Measurements from ENCODE around the gene ZSWIM3. TPM values are rescaled to one million over a fixed set of nuclear protein-coding genes. Genes with fewer than 3 reads are reported as not detected.

Gene ZSWIM3
- total and polyA plus RNA-seq, 2 donors (not counting 3 experiments of a cell fraction or from before 2014, with no cell fraction given), result 3.8 to 4.4 TPM

DNA sequence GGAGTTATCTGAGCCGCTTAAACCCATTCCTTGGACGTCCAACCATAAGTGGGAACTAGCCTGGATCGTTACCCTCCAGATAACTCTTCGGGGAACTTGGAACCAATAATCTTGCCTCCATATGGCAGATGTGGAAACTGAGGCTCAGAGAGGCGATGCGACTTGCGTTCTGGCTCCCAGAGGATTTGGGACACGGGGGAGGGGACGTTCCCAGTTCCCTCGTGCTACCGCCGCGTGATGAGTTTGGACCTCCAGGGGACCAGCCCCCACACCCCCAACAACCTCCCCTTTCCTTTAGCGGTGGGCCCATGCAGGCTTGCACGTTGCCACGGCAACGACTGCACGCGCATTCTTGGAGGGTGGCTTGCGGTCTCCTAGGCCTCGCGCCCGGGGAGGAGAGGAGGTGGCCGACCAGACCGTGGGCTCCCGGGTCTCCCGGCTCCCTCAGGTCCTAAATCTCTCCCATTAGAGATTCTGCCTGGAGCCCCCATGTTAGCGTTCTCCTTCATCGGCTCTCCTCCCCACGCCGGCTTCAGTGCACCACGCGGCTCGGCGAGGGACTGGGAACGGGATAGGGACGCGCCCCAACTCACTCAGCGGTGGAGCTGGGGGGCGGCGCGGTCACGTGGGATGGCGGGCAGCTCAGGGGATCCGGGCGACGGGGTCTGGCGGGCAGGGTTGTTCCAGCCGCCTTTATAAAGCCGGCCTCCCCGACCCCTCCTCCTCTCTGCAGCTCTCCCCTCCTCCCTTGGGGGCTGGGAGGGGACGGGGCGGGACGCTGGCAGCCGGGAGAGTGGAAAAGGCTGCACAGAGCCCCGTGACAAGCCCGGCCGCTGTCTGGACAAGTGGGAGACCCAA is 54.3 kb downstream of the ZSWIM3 start, which contains the start of gene PLTP:
TSS of gene PLTP (minus strand) at position 670 of the 858 bp plus-strand sequence. CDS start 703 bp downstream, outside the sequence.
- TSS peak; percentile 72 for BruUV-seq (replicated peaks)
- dilution Hi-C loops (cut with MboI; ENCODE audit: extremely low pct_ligation_motif_present, low sequenced_read_pairs), result no loop called here
- Histone ChIP-seq H3K36me3 (ENCODE audit: control insufficient read depth in 2 of 2, extremely low read depth in 1 of 2, insufficient read depth in 2 of 2, low read length in 2 of 2) (peaks cover 0 to 7% of the 10 kb centered on the region in 2 experiments), H3K4me2 (ENCODE audit: insufficient read depth, low read length) (peak within 1 kb of the TSS; percentile 66), H3K4me3 (replicated peaks in 1 of 3; ENCODE audit: insufficient read depth in 1 of 3, low read depth in 1 of 3, low read length in 3 of 3) (peak within 1 kb of the TSS; percentile 14 to 62 (median 37)), H3K27ac (ENCODE audit: insufficient read depth, low read depth, low read length) (peak within 1 kb of the TSS; percentile 53), H3K4me1 (ENCODE audit: control insufficient read depth, extremely low read depth, insufficient read depth, low read length) (peaks cover 28% of the 10 kb centered on the region), H3K9me3 (replicated peaks; ENCODE audit: control insufficient read depth, insufficient read depth, low read length) (no peaks in the 10 kb centered on the region), H3K9ac (replicated peaks; ENCODE audit: extremely low read depth, insufficient read depth, low read length) (peak within 1 kb of the TSS; percentile 44), H4K20me1 (replicated peaks; ENCODE audit: control insufficient read depth, extremely low read depth, insufficient read depth, low read length) (no peaks in the 10 kb centered on the region), H2AFZ (ENCODE audit: low read depth, low read length) (peak within 1 kb of the TSS; percentile 44), H3K79me2 (ENCODE audit: control insufficient read depth, insufficient read depth, low read length) (no peaks in the 10 kb centered on the region), H3K9me1 (replicated peaks; ENCODE audit: control insufficient read depth, extremely low read depth, insufficient read depth, low read length) (no peaks in the 10 kb centered on the region), H3K27me3 (ENCODE audit: control insufficient read depth in 2 of 2, insufficient read depth in 2 of 2, low read length in 2 of 2) (no peaks in the 10 kb centered on the region)
- intact Hi-C loops (cut with micrococcal nuclease), result loop anchor here (1.0 to 10.0 kb wide), 4 partner anchors 8 to 567 kb away; partner anchors contain the start of genes ACOT8, SDC4 and ZSWIM3
- ChIA-PET POLR2A (interaction anchor here (0.5 to 3.8 kb wide), 7 partner anchors 13 to 97 kb away, joined by 3 to 22 read pairs (median 4); partner anchors contain the start of genes CTSA, NEURL2 and PCIF1), CTCF (interaction anchor here (0.6 to 5.0 kb wide), 6 partner anchors 8 to 58 kb away, joined by 3 to 22 read pairs (median 8); partner anchors contain the start of genes CTSA, NEURL2 and PCIF1)
- peak; percentile 75 for FAIRE-seq
- DNase-seq (ENCODE audit: low read depth, low spot score), result peak; percentile 78
- peak; percentile 79 for TF ChIP-seq POLR2A (IDR thresholded peaks at IDR 0.05; ENCODE audit: low read depth, low read length)
- no peak for TF ChIP-seq JUN (IDR thresholded peaks at IDR 0.05; ENCODE audit: borderline replicate concordance, insufficient read depth, insufficient read length, low read depth)
- peak; percentile 61 for TF ChIP-seq POLR2AphosphoS5 (IDR thresholded peaks at IDR 0.05; ENCODE audit: insufficient read depth, low read depth, low read length)
- no peak for TF ChIP-seq EZH2 (IDR thresholded peaks at IDR 0.05; ENCODE audit: borderline replicate concordance, low read depth, low read length, severe bottlenecking)
- no peak for TF ChIP-seq MAX (IDR thresholded peaks at IDR 0.05; ENCODE audit: insufficient read depth, insufficient read length)
